ENCODE results near the gene SDHB.

SDHB gene

DNA sequence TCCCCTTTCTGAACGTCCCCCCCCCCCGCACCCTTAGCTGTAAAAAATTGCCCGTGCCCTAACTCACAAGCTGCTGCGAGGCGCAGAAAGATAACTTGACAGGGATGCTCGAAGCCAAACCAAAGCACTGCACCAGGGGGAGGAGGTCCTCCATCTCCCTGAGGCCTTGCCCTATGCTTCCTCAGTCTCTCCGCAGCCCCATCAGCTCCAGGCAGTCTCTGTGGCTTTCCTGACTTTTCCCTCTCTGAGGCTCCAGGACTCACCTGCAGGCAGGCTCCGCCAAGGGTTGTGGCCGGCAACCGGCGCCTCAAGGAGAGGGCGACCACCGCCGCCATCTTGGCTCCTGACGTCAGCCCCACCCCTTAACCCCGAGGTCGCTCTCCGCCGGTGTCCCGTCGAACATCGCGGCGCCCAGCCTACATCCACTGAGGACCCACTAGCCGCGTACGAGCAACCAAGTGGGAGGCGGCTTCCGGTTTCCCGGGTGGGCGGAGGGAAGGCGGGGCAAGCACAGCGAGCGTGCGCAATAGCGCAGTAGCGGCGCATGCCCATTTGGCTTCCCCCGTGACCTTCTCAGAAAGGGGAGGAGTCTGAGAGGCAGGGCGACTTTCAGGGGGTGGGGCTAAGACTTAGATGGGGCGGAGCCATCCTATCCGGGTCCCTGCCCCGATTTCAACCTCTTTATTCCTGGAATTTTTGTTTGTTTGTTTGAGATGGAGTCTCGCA lies at the start of gene SDHB:
TSS of gene SDHB (minus strand) at position 348 of the 726 bp plus-strand sequence. CDS start at position 335, 13 bp downstream.
- peak; percentile 99 for DNase-seq

DNA sequence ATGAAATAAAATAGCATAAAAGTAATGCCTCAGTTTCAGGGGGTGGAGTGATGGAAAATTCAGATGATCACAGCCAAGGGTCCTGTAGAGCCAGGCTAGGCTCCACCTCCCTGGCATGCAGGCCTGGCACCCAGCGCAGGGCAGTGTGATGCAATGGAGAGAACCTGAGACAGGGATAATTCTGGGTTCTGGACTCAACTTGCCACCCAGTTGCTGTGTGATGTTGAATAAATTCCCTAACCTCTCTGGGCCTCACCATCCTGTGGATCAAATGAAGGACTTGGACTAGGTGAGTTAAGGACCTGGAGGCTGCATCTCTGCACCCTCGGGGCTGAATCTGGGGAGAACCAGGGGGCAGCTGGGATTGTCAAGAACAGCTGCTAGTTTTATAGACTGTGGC lies 48.4 kb upstream of the SDHB start:
- no peak for DNase-seq

DNA sequence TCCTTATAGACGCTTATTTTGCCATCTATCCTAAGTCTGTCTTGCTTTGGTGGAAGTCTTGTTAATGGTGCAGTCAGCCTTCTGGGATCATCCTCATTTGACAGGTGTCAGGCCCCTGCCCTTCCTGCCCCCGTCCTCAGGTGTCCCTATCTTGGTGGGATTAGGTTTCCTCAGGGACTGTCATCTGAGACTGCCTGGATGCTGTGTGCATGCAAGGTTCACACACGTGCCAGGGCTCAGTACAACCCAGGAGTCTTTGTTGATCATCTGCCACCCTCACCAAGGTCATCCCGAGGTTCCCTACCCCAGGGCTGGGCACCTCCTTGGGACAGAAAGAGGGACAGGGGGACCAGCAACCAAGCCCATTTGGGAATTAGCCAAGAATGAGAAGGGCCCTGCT lies 47.4 kb upstream of the SDHB start:
- DNase-seq: no peak

DNA sequence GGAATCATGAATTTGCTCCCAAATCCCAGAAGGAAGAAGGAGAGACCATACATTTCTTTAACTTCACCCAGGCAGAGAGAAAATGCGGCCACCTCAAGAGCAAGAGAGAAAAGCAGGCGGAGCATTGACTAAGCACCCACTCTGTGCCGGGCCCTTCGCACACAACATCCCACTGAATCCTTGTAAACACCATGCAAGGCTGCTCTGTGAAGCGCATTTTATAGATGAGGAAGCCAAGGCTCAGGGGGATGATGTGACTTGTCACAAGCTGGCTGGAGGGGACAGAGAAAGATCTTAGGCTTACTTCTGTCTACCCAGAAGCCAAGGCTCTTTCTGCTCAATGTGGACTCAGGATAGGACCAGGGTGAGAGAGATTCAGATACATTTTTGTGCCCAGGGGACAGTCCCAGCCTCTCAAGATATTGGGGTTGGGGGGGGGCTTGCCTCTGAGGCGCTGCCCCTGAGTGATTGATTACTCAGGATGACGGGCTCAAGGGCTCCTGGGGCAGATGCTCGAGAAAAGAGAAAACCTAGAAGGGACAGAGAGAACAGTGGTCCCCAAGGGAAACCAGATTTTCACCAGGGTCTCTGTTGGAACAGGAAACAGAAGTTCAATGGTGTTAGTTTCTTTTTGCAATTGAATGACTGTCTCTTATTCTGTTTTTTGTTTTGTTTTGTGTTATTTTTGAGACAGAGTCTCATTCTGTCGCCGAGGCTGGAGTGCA lies 45.9 kb upstream of the SDHB start:
- DNase-seq: no peak

DNA sequence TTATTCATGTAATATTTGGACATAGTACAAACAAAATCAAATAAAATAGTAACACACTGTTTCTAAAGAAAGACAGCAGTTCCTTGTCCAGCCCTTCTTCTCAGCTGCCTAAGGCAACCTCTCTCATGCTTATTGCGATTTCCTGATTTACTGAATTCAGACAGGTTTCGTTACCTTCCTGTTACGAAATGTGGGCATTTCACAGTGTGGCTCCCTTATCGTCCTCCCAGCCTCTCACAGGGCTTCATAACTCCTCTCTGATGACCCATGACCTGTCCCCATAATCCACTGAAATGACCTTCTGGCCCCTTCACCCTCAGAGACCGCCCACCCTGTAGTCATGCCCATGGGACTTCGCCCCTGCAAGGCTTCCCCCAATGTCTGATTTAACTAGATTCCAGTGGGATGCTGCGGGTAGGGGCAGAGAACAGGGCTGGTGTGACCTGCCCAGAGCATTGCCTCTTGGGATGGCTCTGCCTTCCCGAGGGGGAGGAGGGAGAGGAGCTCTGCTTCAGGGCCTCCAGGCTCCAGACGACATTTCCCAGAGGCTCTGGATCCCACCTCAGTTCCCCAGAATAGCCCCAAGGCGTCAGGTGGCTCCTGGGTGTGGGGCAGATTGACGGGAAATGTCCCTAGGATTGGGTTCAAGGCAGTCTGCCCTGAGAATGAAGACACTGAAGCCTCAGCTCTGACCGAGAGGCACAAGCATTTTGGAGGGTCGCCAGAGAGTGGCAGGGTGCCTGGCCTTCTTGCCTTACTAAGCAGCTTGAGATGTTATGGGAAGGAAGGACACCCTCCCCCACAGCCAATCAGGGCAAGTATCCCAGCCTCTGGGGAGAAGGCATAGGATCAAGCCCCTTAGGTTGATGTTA lies 44.9 kb upstream of the SDHB start:
- DNase-seq: no peak

DNA sequence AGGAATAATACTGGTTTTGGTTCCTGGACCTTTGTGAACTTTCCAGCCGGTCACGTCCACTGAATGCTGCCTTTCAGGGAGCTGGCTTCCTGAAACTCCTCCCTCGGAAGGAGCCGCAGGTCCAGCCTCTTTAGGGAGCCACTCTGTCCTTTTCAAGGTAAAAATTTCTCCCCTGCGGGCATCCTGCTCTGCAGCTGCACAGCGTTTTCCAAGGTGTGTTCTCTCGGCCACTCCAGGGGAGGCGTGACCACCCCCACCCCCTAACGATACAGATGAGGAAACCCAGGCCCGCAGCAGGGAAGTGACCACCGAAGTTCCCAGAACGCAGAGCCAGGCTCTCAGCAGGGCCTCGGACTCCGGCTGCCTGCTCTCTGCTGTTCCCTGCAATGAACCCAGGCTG lies 44.0 kb upstream of the SDHB start:
- DNase-seq: no peak

DNA sequence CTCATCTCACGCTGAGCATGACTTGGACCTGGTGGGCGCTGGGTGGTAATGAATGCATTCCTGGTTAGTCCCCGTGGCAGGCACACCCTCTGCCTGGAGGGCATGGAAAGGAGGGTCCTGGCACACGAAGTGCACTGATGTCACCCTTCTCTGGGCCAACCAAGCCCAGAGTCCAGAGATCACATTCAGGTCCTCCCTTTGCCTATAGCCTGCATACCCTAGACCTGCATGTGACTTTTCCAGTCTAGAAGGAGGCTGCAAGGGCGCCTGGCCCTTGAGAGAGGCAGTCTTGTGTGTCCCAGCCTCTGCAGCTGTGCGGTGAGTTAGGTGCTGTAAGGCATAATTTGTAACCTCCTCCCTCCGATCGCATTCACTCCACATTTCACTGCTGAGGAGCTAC lies 43.3 kb upstream of the SDHB start:
- DNase-seq: no peak

DNA sequence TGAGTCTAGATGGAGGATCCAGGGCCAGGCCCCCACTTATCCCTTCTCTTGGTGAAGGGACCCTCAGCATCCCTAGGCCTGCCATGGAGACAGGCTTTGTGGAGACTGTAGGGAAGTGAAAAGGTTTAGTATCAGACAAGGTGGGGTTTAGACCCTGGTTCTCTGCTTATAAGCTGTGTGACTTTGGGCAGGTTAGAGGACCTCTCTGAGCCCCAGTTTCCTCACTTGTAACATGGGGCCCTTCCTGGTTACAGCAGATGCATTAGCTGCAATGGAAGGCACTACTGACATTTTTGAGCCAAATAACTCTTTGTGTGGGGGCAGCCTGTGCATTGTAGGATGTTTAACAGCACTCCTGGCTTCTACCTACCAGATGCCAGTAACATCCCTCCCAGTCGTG lies 42.8 kb upstream of the SDHB start:
- DNase-seq: no peak

DNA sequence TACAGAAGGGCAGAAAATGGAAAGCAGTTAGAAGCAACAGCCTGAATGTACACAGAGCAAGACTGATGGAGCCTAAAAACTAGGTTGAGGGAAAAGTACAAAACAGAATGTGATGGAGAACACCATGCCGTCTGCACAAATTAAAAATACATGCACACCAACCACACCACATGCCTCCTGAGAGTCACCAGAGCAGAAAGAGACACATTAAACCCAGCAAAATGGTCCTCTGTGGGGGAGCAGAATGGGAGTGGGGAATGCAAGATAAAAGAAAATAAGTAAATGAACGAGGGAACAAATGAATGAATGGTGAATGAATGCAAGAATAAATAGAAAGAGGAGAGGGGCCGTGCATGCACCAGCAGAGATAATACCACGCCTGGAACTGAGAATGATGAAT lies 41.3 kb upstream of the SDHB start:
- DNase-seq: no peak

DNA sequence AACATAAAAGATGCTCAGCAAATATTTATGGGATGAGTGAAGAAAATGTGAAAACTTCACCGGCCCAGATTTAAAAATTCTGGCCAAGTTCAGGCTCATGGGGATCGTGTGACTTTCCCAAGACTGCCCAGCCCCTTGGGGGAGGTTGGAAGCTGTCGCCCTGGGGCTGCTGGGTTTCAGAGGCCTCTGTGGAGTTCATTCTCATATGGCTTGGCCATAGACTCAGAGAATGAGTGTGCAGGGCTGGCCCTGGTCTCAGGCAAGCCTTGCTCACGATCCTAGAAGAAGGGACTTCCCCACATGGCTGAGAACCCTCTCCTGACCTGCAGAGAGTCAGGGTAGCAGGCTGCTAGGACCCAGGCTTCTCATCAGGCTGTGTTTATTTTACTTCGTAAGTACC lies 40.8 kb upstream of the SDHB start:
- DNase-seq: no peak

DNA sequence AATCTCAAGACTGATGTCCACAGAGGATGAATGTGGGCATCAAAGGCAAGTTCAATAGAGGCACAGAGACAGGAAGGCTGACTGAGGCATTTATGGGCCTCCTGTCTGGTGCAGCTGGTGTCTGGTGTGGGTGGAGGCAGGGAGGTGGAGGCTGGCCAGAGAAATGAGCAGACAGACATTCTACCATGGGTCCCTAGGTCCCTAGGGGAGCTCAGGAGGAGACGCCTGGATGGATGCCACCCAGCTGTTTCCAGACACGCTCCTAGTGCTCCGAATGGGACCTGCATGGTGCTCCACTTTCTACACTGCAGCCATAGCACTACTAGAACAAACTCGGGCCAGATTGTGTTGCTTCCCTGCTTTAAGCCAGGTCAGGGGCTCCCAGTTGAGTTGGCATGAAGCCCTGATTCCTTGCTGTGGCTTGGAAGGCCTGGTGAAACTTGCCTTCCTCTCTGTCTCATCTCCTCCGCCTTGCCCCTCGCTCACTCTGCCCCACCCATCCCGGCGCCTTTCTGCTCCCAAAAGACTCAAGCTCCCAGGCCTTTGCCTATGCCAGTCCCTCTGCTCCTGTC lies 40.1 kb upstream of the SDHB start:
- no peak for DNase-seq

DNA sequence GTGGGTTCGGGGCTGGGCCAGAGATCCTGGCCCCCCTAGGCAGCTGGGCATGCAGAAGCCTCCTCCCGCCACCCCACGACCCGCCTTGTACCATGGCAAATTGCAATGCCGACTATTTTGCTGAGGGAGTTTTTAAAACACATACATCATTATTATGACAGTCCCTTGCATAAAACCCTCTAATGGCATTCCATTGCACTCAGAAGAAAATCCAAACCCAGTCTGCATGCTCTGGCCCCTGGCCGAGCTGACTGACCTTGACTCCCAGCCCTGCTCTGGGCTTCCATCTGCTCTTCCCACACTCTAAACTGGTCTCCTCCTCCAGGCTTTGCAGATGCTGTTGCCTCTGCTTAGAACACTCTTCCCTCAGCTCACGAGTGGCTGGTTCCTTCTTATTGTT lies 37.4 kb upstream of the SDHB start:
- no peak for DNase-seq

DNA sequence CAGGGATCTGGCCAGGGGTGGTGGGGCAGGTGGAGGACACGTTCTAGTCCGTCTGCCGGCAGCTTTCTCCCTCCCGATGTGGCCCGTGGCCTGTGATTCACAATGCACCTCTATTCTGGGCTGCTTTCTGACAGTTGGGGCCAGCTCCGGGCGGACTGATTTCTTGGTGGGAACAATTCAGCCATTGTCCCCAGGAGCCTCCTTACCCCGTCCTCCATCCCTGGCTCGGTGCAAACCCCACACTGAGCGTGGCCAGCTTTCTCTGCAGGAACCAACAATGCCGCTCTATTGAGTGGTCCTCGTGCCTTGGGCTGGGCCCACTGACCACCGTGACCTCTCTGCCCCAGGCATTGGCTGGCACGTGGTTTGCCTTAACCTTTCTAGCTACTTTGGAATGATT lies 35.7 kb upstream of the SDHB start:
- DNase-seq: no peak

DNA sequence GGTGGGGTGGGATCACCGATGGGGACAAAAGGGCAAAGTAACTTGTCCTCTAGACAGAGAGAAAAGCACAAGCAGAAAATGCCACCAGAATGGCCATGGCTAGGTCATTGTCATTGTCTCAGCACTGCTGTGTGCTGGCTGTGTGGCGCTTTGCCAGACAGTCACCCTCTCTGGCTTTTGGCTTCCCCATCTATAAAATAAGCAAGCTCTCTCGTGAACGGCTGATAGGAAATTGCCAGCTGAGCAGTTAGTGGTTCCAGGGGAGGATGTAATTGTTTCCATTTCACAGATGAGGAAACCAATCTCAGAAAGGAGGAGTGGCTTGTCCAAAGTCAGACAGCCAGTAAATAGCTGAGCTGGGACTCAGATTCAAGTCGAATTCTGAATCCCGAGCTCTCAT lies 32.9 kb upstream of the SDHB start:
- DNase-seq: no peak

DNA sequence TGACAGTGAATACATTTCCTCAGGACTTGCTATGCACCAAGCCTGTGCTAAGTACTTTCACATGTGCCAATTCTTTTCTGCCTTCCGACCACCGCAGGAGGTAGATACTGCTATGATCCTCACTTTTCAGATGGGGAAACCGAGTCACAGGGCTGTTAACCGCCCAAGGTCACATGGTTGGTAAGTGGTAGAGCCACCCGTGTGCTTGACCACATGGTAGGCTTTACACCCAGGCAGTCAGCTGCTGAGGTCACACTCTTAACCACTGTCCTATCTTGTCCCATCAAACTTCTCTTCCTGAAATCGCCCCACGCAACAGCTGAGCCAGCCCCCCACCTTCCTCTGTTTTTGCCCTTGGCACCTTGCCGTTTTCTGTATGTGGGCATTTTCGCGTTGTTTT lies 31.0 kb upstream of the SDHB start:
- DNase-seq: no peak

DNA sequence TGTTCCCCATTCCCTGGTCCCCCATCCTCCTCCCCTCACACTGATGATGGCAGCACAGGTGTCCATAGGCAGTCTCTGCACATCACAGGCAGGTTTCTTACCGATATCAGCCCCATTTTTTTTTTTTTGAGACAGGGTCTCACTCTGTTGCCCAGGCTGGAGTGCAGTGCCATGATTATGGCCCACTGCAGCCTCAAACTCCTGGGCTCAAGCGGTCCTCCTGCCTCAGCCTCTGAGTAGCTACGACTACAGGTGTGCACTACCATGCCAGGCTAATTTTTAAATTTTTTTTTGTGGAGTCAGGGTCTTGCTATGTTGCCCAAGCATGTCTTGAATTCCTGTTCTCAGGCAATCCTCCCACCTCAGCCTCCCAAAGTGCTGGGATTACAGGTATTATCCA lies 28.9 kb upstream of the SDHB start:
- DNase-seq: no peak

DNA sequence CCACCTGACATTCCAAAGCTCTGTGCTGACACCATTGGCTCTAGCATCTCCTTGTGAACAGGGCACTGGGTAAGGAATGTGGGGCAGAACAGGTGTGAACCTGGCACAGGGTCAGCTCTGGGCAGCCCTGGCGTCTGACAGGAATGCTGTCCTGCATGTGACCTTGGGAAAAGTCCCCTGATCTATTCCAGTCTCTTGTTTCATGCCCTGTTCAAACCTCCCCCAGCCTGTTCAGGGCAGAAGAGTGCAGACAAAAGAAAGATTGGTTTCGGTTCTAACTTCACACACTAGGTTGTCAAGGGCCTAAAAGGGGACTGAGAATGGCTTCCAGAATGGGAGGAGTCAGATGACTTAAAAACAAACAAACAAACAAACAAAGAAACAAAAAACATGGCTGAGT lies 27.6 kb upstream of the SDHB start:
- no peak for DNase-seq

DNA sequence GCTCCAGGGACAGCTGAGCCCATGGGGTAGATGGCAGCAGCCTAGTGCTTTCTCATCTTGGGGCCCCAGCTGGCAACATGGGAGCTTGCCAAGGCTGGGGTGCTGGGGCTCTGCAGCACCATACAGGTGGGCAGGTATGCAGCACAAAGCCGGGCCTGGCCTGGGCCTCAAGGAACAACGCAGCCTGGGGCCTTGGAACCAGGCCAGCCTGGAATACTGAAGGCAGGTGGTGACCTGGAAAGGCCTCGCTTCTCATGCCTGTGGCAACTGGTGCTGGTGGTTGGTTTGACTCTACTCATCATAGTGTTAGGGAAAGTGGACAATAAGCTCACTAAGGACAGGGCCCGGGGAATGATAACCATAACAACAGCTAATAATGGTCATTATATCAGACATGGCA lies 27.0 kb upstream of the SDHB start:
- DNase-seq: no peak

DNA sequence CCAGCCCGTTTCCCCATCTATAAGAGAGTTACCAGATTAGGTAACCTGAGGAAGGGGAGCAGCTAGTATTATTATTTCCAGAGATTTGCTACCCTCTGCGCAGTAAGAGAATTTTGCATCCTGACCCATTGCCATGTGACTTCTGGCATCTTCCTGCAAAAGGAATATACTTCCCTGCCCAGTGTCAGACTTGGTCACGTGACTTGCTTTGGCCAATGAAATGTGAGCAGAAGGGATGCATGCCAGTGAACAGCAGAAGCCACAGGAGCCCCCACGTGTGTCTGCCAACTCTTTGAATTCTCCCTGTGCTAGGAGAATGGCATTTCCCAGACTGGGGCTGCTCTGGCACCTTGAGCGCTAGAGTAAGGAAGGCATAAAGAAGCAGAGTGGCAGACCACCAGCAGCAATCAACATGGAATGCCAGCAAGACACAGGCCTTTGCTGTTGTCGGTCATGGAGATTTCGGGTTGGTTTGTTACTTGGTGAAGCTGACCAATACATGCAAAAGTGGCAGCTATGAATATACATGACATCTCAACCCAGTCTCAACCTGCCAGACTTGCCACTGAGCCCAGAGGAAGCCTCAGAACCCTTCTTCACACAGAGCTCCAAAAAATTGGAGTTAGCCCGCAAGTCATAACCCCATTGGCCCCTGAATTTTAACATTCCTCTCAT lies 26.4 kb upstream of the SDHB start:
- no peak for DNase-seq

DNA sequence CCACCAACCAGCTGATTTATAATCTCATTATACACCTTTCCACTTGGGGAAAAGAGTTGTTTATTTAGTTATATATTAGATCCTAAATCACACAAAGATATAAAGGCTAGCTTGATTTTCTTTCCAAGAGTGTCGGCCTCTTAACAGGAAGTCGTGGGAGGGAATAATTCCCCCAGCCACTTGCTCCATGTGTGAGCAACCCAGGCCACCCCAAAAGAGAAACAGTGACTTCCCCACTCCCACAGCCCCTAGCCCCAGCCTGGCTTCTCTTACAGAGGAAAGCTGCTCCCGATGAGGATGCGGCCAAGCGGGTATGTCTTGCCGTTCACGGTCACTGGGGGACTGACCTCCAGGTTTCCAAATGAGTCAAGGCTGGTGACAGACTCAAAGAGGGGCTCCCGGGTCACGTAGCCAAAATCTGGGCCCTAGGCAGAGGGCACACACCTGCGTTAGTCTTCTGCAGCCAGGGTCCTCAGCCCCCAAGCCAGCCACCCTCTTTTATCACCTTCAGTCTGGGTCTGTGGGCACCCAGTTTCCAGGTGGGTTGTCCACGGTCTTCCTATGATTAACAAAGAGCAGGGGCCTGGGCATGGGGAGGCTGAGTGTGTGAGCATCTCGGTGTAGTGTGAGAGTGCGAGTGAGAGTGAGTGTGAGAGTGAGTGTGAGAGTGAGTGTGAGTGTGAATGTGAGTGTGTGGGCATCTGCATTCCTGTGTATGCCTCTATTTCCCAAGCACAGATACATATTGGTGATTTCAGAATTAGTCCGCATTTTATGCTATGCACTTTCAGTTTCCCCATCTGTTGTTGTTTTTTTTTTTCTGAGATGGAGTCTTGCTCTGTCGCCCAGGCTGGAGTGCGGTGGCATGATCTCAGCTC lies 25.4 kb upstream of the SDHB start:
- DNase-seq: no peak

DNA sequence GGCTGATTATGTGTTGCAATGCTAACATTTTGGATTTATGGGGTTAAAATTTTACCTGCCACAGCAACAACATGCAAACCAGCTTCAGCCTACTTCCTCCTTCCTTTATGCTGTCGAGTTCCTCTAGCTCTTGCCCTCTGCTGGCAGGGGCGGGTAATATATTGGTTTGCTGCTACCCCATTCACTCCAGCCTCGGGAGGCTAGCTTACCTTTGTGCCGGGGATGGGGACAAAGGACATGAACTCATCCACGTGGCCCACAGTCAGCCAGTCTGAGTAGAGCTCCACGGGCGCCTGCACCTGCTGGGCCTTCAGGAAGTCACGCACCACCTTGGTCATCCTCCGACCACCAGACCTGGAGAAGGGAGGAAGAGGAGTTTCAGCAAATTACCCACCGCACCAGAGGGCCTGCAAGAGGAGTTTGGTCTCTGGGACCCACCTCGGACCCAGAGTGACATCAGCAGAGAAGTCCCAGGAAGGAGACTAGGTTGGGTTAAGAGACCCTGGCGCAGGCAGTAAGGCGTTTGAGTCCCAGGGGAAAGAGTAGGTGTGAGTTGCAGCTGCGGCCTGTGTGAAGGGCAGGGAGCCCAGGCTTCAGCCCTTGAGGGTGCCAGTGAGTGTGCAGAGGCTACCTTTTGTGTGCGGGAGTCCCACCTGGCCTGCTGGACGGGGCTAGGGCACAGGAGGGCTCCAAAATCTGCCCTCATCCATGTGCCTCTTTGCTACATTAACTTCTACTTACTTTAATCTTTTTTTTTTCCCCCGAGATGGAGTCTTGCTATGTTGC lies 21.8 kb upstream of the SDHB start:
- DNase-seq: no peak
